AG04450 (cell line): ENCODE results near the gene FNBP1L. TPM values are rescaled to one million over a fixed set of nuclear protein-coding genes. Genes with fewer than 3 reads are reported as not detected.

Source experiments
- CTCF ChIA-PET: fragments of 300-600, 350-600 bp; formaldehyde crosslinking; extraction: SDS; loops from one replicate; lab custom pipeline; 2022; ENCODE audit warnings: antibody characterized with exemption, inconsistent platforms; lab: Charles Lee
- POLR2A ChIA-PET: fragments of 350-600 bp; formaldehyde crosslinking; extraction: SDS; loops from one replicate; lab custom pipeline; 2021; ENCODE audit warnings: antibody characterized with exemption, inconsistent platforms; lab: Yijun Ruan, JAX
- DNase-seq: peaks from one replicate; pipeline ENCODE4 v3.0.0-alpha.2; 2011; ENCODE audit warnings: low read depth, low spot score
- H3K27ac ChIP-seq: one replicate; pipeline ENCODE4 v1.5.1; 2012; ENCODE audit warnings: low read depth, low read length, control low read depth
- H3K27me3 ChIP-seq: one replicate; pipeline ENCODE4 v1.6.0; 2012; ENCODE audit warnings: low read length; ENCODE audit not compliant: control insufficient read depth, insufficient read depth
- H3K4me3 ChIP-seq: 2 replicates; pipeline ENCODE4 v1.5.1; 2011; ENCODE audit warnings: mild to moderate bottlenecking, low read depth, low read length, control low read depth
- H3K9me3 ChIP-seq: 2 replicates; pipeline ENCODE4 v1.5.1; 2012; ENCODE audit warnings: low read length; ENCODE audit not compliant: control insufficient read depth, insufficient read depth
- polyA plus RNA-seq: library from polyadenylated mRNA; depleted of rRNA; stranded (reverse); fragments of >200 nt; gene quantifications from 2 replicates; pipeline ENCODE4 v1.2.3, GENCODE V29; 2011
- TF ChIP-seq, protein P1 (sequence below): IDR thresholded peaks from 2 replicates; pipeline ENCODE4 v1.5.1; 2011; ENCODE audit warnings: low read depth, low read length, control low read depth, inconsistent platforms

Gene FNBP1L
- polyA plus RNA-seq, 1 experiment: 24.1 TPM

GRCh38 chr1:93521618-93522017, 73.7 kb downstream of the FNBP1L start:
- no peaks in the 10 kb centered on the region for H3K9me3 ChIP-seq
- ChIA-PET CTCF (no interaction called here), POLR2A (no interaction called here)
- no peak for DNase-seq
- no peak overlapping the region for H3K4me3 ChIP-seq
- H3K27me3 ChIP-seq: no peaks in the 10 kb centered on the region
- TF ChIP-seq, protein P1, sequence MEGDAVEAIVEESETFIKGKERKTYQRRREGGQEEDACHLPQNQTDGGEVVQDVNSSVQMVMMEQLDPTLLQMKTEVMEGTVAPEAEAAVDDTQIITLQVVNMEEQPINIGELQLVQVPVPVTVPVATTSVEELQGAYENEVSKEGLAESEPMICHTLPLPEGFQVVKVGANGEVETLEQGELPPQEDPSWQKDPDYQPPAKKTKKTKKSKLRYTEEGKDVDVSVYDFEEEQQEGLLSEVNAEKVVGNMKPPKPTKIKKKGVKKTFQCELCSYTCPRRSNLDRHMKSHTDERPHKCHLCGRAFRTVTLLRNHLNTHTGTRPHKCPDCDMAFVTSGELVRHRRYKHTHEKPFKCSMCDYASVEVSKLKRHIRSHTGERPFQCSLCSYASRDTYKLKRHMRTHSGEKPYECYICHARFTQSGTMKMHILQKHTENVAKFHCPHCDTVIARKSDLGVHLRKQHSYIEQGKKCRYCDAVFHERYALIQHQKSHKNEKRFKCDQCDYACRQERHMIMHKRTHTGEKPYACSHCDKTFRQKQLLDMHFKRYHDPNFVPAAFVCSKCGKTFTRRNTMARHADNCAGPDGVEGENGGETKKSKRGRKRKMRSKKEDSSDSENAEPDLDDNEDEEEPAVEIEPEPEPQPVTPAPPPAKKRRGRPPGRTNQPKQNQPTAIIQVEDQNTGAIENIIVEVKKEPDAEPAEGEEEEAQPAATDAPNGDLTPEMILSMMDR: no peak
- H3K27ac ChIP-seq: no peak overlapping the region

DNA sequence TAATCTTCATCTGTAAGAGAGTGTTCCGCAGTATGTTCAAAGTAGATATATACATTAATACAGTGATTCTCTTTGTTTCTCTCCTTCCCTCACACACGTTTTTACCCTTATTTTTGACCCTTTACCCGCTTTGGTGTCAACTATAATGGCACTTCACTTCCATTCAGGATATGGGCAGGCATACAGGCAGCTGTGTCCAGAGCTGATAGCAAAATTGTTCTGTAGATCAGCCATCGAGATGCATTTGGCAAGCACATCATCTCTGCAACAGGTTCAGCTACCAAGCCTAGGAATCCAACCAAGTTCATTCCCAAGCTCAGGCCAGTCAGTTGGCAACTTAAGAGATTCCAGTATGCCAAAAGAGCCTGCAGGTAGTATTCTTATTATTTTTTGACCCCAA, 74.8 kb downstream of the FNBP1L start:
- Histone ChIP-seq H3K9me3 (no peaks in the 10 kb centered on the region), H3K4me3 (no peak overlapping the region), H3K27ac (no peak overlapping the region), H3K27me3 (no peaks in the 10 kb centered on the region)
- ChIA-PET POLR2A (no interaction called here), CTCF (no interaction called here)
- TF ChIP-seq, protein P1: no peak
- DNase-seq: no peak

DNA sequence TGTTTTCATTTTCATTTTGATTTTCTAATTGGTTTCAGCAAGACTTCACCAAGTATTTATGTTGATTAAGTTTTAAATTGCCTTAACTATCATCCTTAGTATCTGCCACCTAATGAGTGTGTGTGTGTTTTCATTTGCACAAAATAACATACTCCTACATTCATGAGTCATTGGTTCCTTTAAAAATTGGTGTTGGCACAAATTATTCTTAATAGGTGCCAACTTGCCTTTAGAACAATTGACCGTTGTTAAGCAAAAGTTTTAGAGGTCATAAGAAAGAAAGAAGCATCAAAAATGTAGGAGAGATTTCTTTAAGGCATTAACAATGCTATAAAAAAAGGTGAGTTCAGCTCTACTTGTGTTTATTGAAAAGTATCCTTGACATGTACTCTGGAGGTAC, 77.5 kb downstream of the FNBP1L start:
- ChIA-PET POLR2A (no interaction called here), CTCF (interaction anchor here (0.6 kb wide), 1 partner anchor 234 kb away, joined by 3 read pairs; no protein-coding TSS in a partner anchor)
- Histone ChIP-seq H3K4me3 (no peak overlapping the region), H3K27ac (no peak overlapping the region), H3K9me3 (no peaks in the 10 kb centered on the region), H3K27me3 (no peaks in the 10 kb centered on the region)
- DNase-seq: no peak
- TF ChIP-seq, protein P1: no peak

- CTCF ChIA-PET: no interaction called here
- no peaks in the 10 kb centered on the region for H3K9me3 ChIP-seq
- TF ChIP-seq, protein P1: no peak
- no peak overlapping the region for H3K27ac ChIP-seq
- no peaks in the 10 kb centered on the region for H3K27me3 ChIP-seq
- H3K4me3 ChIP-seq: no peak overlapping the region
- DNase-seq: no peak
- POLR2A ChIA-PET: no interaction called here
Observed at GRCh38 chr1:93526431-93526830, 78.5 kb downstream of the FNBP1L start.

- no peak for DNase-seq
- H3K4me3 ChIP-seq: no peak overlapping the region
- H3K27me3 ChIP-seq: no peaks in the 10 kb centered on the region
- TF ChIP-seq, protein P1: no peak
- ChIA-PET POLR2A (no interaction called here), CTCF (no interaction called here)
- H3K9me3 ChIP-seq: no peaks in the 10 kb centered on the region
- no peak overlapping the region for H3K27ac ChIP-seq
Observed at GRCh38 chr1:93528412-93528811, 80.5 kb downstream of the FNBP1L start.
